Fibroblast of skin of left biceps (primary cell): ENCODE data around the gene SLC25A21.

Source experiments
- DNase-seq, 2 experiments: peaks; one replicate each; pipeline ENCODE4 v3.0.0-alpha.2; 2013; ENCODE audit warnings: low read depth in 2 of 2

Gene SLC25A21

DNA sequence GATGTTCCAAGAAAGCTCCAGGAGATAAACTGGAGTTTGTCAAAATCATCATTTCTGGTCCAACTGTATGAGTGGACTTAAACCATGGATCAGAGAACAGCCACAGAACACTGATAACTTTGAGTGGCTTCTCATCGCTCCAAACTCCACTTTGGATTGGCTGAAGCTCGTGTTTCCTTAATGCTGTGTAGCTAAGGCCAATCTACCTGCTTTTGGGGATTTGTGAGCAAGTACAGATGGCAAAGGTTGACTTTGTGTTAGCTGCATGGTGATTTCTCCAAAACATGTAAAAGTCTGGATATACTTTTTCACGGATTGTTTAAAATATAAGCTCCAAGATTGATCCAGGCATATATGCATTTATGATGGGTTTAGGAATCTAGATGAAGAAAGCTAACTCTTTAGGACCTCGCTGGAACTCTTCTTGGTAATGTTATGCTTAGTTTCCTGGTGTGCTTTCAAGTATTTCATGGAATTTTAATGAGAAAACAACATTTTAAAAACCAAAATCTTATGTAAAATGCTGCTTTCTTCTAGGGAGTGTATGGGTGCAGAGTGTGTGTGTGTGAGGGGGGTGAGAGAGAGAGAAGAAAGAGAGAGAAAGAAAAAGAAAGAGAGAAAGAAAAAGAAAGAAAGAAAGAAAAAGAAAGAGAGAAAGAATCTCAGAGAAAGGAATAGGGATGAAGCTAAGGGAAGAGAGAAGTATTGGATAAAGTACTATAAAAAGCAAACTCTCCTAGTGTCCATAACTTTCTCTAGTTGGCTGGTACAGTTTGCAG is 522.3 kb downstream of the SLC25A21 start:
- no peak for DNase-seq

DNA sequence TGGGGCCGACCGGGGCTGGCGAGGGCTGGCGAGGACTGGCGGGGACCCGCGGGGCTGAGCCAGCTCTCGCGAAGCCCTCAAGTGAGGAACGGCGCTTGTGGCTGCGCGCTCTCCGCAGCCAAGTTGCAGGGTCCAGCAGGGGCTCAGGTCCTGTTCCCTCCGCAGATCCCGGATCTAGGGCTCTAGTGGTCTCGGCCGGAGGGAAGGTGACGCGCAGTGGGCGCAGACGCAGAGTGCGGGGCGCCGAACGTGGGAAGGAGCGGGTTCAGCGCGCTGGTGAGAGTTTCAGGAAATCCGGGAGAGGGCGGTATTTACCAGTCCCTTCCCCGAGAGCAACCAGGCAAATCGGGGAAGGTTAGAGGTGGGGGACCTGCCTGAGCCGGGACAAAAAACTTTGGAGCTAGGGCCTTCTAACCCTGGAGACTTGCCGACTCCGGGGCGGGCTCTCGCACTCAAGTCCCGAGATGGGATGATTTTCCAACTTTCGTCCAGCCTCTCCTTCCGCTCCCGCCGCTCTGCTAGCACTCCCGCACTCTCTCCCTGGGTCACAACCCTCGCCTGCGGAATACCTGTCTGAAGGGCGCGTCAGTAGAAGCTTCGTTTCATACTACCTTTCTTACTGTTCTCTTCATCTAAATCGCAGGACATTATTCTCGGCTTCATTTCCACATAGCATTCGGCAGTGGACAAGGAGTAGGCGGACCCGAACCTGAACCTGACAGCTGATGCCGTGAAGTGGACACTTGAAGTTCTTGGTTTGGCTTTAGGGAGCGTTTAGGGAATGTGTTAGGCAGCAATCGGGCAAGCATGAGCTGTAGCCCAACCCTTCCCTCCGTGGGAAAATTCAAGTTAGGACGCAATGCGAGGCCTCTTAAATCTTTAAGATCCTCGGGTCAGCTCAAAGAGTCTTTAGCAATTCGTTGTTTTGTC is 524.3 kb downstream of the SLC25A21 start:
- DNase-seq = no peak

- DNase-seq = no peak
Observed at GRCh38 chr14:36647417-36647823, 525.0 kb downstream of the SLC25A21 start.

DNA sequence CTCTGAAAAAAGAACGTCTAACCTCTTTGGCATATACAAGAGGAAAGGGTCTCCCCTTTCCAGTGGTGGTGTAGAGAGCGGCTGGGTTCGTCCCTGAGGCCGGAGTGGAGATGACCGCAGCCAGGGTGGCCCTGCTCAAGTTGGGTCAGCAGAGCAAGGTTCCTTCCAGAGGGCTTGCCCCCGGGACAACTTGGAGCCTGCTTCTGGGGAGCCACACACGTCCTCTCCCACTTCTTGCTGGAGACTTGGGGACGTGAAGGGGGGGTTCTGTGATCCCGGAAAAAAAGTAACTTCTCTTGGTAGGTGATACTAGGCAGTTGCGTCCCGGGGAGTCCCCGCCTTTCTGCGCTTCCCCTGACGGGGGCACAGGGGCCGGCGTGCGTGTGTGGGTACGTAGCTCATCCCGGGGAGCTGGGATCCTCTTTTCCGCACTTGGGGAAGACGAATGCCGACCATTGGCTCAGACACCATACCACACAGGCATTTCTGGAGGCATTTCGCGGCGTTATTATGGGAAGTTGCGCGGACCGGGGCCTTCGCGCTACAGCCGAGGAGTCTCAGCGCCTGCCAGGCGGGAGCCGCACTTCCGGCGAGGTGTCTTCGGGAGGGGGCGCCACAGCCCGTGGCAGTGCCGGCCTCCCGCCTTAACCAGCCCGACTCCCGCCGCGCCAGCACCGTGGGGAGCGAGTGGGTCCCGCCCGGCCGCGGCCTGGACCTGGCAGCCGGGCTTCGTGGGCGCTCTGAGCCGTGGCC is 525.6 kb downstream of the SLC25A21 start:
- no peak for DNase-seq

- no peak for DNase-seq
Observed at GRCh38 chr14:36633580-36633979, 538.8 kb downstream of the SLC25A21 start.
